H1 (cell line): ENCODE data around the gene SPRING1. TPM values are rescaled to one million over a fixed set of nuclear protein-coding genes. Genes with fewer than 3 reads are reported as not detected.

Source experiments
- CTCF ChIA-PET: fragments of 300-600 bp; sonication (Branson Sonifier 250); formaldehyde crosslinking; loops from one replicate; lab custom pipeline; 2021; ENCODE audit not compliant: partially characterized antibody; lab: Charles Lee
- POLR2A ChIA-PET: fragments of 300-600 bp; sonication (Branson Sonifier 250); formaldehyde crosslinking; loops from one replicate; lab custom pipeline; 2021; ENCODE audit warnings: inconsistent platforms; ENCODE audit not compliant: partially characterized antibody; lab: Charles Lee
- DNase-seq, 2 experiments: peaks; one replicate each; pipeline versions ENCODE4 v3.0.0 to v3.0.0-alpha.2; 2010 to 2022; ENCODE audit warnings: low spot score in 2 of 2, low read depth in 1 of 2, mixed read lengths in 1 of 2
- FAIRE-seq: peaks from 2 replicates; lab custom pipeline; 2011; peaks lifted over from hg19 to GRCh38; lab: Jason Lieb, UNC
- H2AFZ ChIP-seq: 2 replicates; pipeline ENCODE4 v1.8.1; 2012; ENCODE audit warnings: low read length, inconsistent platforms
- H2AK5ac ChIP-seq: 2 replicates; pipeline ENCODE4 v1.6.1; 2013; ENCODE audit warnings: low read depth, low read length
- H2BK120ac ChIP-seq: replicated peaks from 2 replicates; pipeline ENCODE3; 2013; ENCODE audit warnings: low read depth, low read length, inconsistent platforms
- H2BK12ac ChIP-seq: 2 replicates; pipeline ENCODE4 v1.6.1; 2013; ENCODE audit warnings: low read depth, low read length
- H2BK15ac ChIP-seq: 2 replicates; pipeline ENCODE4 v1.6.1; 2013; ENCODE audit warnings: low read length
- H2BK20ac ChIP-seq: 2 replicates; pipeline ENCODE4 v1.6.1; 2013; ENCODE audit warnings: low read length
- H2BK5ac ChIP-seq: 2 replicates; pipeline ENCODE4 v1.6.1; 2013; ENCODE audit warnings: low read depth, low read length
- H3K14ac ChIP-seq: 2 replicates; pipeline ENCODE4 v1.6.1; 2013; ENCODE audit warnings: inconsistent platforms; ENCODE audit not compliant: insufficient read length
- H3K18ac ChIP-seq: 2 replicates; pipeline ENCODE4 v1.6.1; 2013; ENCODE audit warnings: low read length; ENCODE audit errors: extremely low read depth
- H3K23ac ChIP-seq: 2 replicates; pipeline ENCODE4 v1.6.1; 2013; ENCODE audit warnings: inconsistent platforms; ENCODE audit not compliant: insufficient read length
- H3K23me2 ChIP-seq: 2 replicates; pipeline ENCODE4 v1.6.1; 2013; ENCODE audit warnings: low read depth, low read length
- H3K27ac ChIP-seq: 2 replicates; pipeline ENCODE4 v1.6.1; 2011; ENCODE audit warnings: low read depth, low read length, inconsistent platforms
- H3K27me3 ChIP-seq, 4 experiments: replicated peaks in 1 of 4; 1 replicate in 1 of 4; 2 replicates in 3 of 4; pipeline versions ENCODE4 v1.6.1 to v1.8.1; 2011 to 2013; ENCODE audit warnings: low read length in 3 of 4, mild to moderate bottlenecking in 3 of 4, inconsistent platforms in 2 of 4, mixed read lengths in 2 of 4, moderate library complexity in 1 of 4; ENCODE audit not compliant: control insufficient read depth in 3 of 4, insufficient read depth in 3 of 4; ENCODE audit errors: extremely low read depth in 1 of 4
- H3K36me3 ChIP-seq, 4 experiments: 2 replicates each; pipeline versions ENCODE4 v1.6.1 to v1.8.1; 2011 to 2013; ENCODE audit warnings: mild to moderate bottlenecking in 4 of 4, low read length in 3 of 4, moderate library complexity in 2 of 4, control low read depth in 1 of 4, inconsistent platforms in 1 of 4; ENCODE audit not compliant: insufficient read depth in 4 of 4, control insufficient read depth in 2 of 4
- H3K4ac ChIP-seq: replicated peaks from 2 replicates; pipeline ENCODE3; 2013; ENCODE audit warnings: low read length, low read depth, mixed read lengths, inconsistent platforms; ENCODE audit not compliant: insufficient read length
- H3K4me1 ChIP-seq, 4 experiments: replicated peaks in 1 of 4; 1 replicate in 1 of 4; 2 replicates in 3 of 4; pipeline versions ENCODE4 v1.6.1 to v1.8.1; 2011 to 2013; ENCODE audit warnings: low read length in 3 of 4, inconsistent platforms in 2 of 4, mixed read lengths in 1 of 4; ENCODE audit not compliant: insufficient read depth in 4 of 4, control insufficient read depth in 3 of 4
- H3K4me2 ChIP-seq, 2 experiments: 2 replicates each; pipeline versions ENCODE4 v1.6.1 to v1.8.1; 2011 to 2013; ENCODE audit warnings: low read depth in 2 of 2, low read length in 2 of 2, control low read depth in 1 of 2, inconsistent platforms in 1 of 2, mild to moderate bottlenecking in 1 of 2; ENCODE audit not compliant: insufficient read depth in 1 of 2
- H3K4me3 ChIP-seq, 4 experiments: fragments of 200-600, 300-600 bp in 1 of 4; sonication (generic), shearing (Covaris generic), sonication (Bioruptor Twin) in 1 of 4; 2 replicates each; pipeline versions ENCODE4 v1.5.1 to v1.8.1; 2011 to 2016; ENCODE audit warnings: low read length in 4 of 4, low read depth in 3 of 4, control low read depth in 2 of 4, inconsistent platforms in 2 of 4, mild to moderate bottlenecking in 2 of 4, mixed read lengths in 1 of 4, moderate library complexity in 1 of 4; ENCODE audit not compliant: insufficient read depth in 2 of 4; ENCODE audit errors: extremely low read depth in 1 of 4
- H3K56ac ChIP-seq: replicated peaks from 2 replicates; pipeline ENCODE3; 2013; ENCODE audit warnings: low read depth, mild to moderate bottlenecking, mixed read lengths, low read length, inconsistent platforms; ENCODE audit not compliant: insufficient read length
- H3K79me1 ChIP-seq: 2 replicates; pipeline ENCODE4 v1.6.1; 2013; ENCODE audit warnings: low read depth, low read length, control low read depth
- H3K79me2 ChIP-seq, 2 experiments: 2 replicates each; pipeline versions ENCODE4 v1.6.1 to v1.8.1; 2012 to 2013; ENCODE audit warnings: low read length in 2 of 2, mild to moderate bottlenecking in 2 of 2, inconsistent platforms in 1 of 2; ENCODE audit not compliant: insufficient read depth in 2 of 2, control insufficient read depth in 1 of 2
- H3K9ac ChIP-seq, 4 experiments: replicated peaks in 1 of 4; 1 replicate in 1 of 4; 2 replicates in 3 of 4; pipeline versions ENCODE4 v1.6.1 to v1.8.1; 2011 to 2013; ENCODE audit warnings: low read depth in 3 of 4, low read length in 3 of 4, control low read depth in 2 of 4, mild to moderate bottlenecking in 2 of 4, moderate library complexity in 2 of 4, inconsistent platforms in 1 of 4; ENCODE audit errors: extremely low read depth in 1 of 4
- H3K9me3 ChIP-seq, 2 experiments: 2 replicates each; pipeline versions ENCODE4 v1.6.1 to v1.8.1; 2012 to 2013; ENCODE audit warnings: mild to moderate bottlenecking in 2 of 2, moderate library complexity in 2 of 2, control low read depth in 1 of 2, inconsistent platforms in 1 of 2, low read depth in 1 of 2, low read length in 1 of 2, mixed read lengths in 1 of 2; ENCODE audit not compliant: insufficient read depth in 2 of 2
- H4K20me1 ChIP-seq, 2 experiments: replicated peaks in 1 of 2; 2 replicates each; pipeline versions ENCODE3 to v1.8.1; 2011 to 2013; ENCODE audit warnings: inconsistent platforms in 2 of 2, low read length in 2 of 2, mild to moderate bottlenecking in 1 of 2; ENCODE audit not compliant: insufficient read depth in 2 of 2, control insufficient read depth in 1 of 2
- H4K5ac ChIP-seq: 2 replicates; pipeline ENCODE4 v1.6.1; 2013; ENCODE audit warnings: low read length, low read depth, mixed read lengths, inconsistent platforms; ENCODE audit not compliant: insufficient read length
- H4K8ac ChIP-seq: 2 replicates; pipeline ENCODE4 v1.8.0; 2013; ENCODE audit warnings: mild to moderate bottlenecking, moderate library complexity, low read length, inconsistent platforms; ENCODE audit not compliant: insufficient read depth; ENCODE audit errors: extremely low read depth
- H4K91ac ChIP-seq: replicated peaks from 2 replicates; pipeline ENCODE3; 2013; ENCODE audit warnings: low read length, mixed read lengths, inconsistent platforms; ENCODE audit not compliant: insufficient read length
- KDM1A ChIP-seq: fragments of 200-600, 300-600 bp; sonication (generic); IDR thresholded peaks from 2 replicates; pipeline ENCODE4 v1.7.1; 2016; ENCODE audit warnings: mild to moderate bottlenecking, low read length, borderline replicate concordance
- YY1 ChIP-seq: IDR thresholded peaks from 2 replicates; pipeline ENCODE4 v1.6.1; 2011; ENCODE audit warnings: low read depth, mild to moderate bottlenecking, low read length
- WGBS, 2 experiments: shearing (Covaris generic) in 1 of 2; methylation state at CpG; one replicate each; pipeline versions ENCODE4 v1.1.6 to v1.1.7; 2013 to 2015; ENCODE audit warnings: low lambda C conversion rate in 2 of 2, mixed read lengths in 2 of 2, inconsistent platforms in 1 of 2, low coverage in 1 of 2, missing lambda C conversion rate in 1 of 2; ENCODE audit not compliant: insufficient replicate concordance in 2 of 2, insufficient coverage in 1 of 2, insufficient read length in 1 of 2; ENCODE audit errors: extremely low coverage in 1 of 2, missing lambda C conversion rate in 1 of 2; 5-methylcytosine and 5-hydroxymethylcytosine counted together
- polyA plus RNA-seq, 7 experiments: library from polyadenylated mRNA; depleted of rRNA in 3 of 7; stranded (reverse) in 5 of 7; unstranded in 2 of 7; fragments of >200 nt in 5 of 7; fragments of 200-250 nt in 2 of 7; gene quantifications; 1 replicate in 5 of 7; 2 replicates in 1 of 7; 4 replicates in 1 of 7; pipeline versions ENCODE4 v1.2.1 to v1.2.3, GENCODE V29; 2011 to 2013; ENCODE audit warnings: missing spikeins in 2 of 7, mixed read lengths in 2 of 7
- total RNA-seq: library from RNA; stranded (reverse); fragmentation: NEBNext Ultra II Directional; extraction: Animal tissue kit (Norgen Biotek cat#: 25700); gene quantifications from 2 replicates; pipeline ENCODE4 v1.2.1, GENCODE V29; 2021

Gene SPRING1
- total and polyA plus RNA-seq, 2 of the 8 experiments (the other 6 are each of a cell fraction or from before 2014, with no cell fraction given), result 14.3 to 46.5 TPM

GRCh38 chr12:116739381-116739887 lies 1.6 kb upstream of the SPRING1 start:
- H3K79me2 ChIP-seq, result peaks cover 3 to 31% of the 10 kb centered on the region in 2 experiments; a peak in 3 of 4 replicates
- TF ChIP-seq YY1, result no peak
- TF ChIP-seq KDM1A, result peak; percentile 58; the same call in 1 of the 2 replicates
- H4K91ac ChIP-seq, result no peak overlapping the region
- no peak overlapping the region for H2BK120ac ChIP-seq
- H3K4me1 ChIP-seq, result peaks cover 0 to 5% (median 2%) of the 10 kb centered on the region in 4 experiments; a peak in 4 of 7 replicates
- peak overlapping the region; percentile 64 to 98; a peak in 2 of 4 replicates for H3K4me2 ChIP-seq
- no peak overlapping the region for H3K18ac ChIP-seq
- H3K56ac ChIP-seq, result no peak overlapping the region
- H3K23me2 ChIP-seq, result peaks cover 10% of the 10 kb centered on the region; the same call in 1 of the 2 replicates
- no peak overlapping the region for H3K9ac ChIP-seq
- no peak overlapping the region for H2BK15ac ChIP-seq
- H3K27ac ChIP-seq, result no peak overlapping the region
- no peaks in the 10 kb centered on the region for H3K9me3 ChIP-seq
- no peak overlapping the region for H2BK12ac ChIP-seq
- no peak overlapping the region for H2BK5ac ChIP-seq
- no peak overlapping the region for H2AFZ ChIP-seq
- H4K8ac ChIP-seq, result no peak overlapping the region
- peaks cover 0 to 20% (median 17%) of the 10 kb centered on the region in 4 experiments; a peak in 5 of 8 replicates for H3K36me3 ChIP-seq
- 89% methylated on average over 7 of the region's 7 CpGs; no CpG with 5 or more reads in 1 of the 2 experiments for WGBS, 2 experiments
- no peak overlapping the region for H2BK20ac ChIP-seq
- peak overlapping the region in 1 of 4 experiments; percentile 74; a peak in 2 of 8 replicates for H3K4me3 ChIP-seq
- H3K14ac ChIP-seq, result no peak overlapping the region
- no peak overlapping the region for H4K5ac ChIP-seq
- H4K20me1 ChIP-seq, result peaks cover 2 to 9% of the 10 kb centered on the region in 2 experiments
- H3K4ac ChIP-seq, result no peak overlapping the region
- no peaks in the 10 kb centered on the region for H3K27me3 ChIP-seq
- no peak overlapping the region for H2AK5ac ChIP-seq
- ChIA-PET POLR2A (no interaction called here), CTCF (interaction anchor here (1.2 kb wide), 1 partner anchor 20 kb away, joined by 3 read pairs; no protein-coding TSS in a partner anchor)
- no peak overlapping the region for H3K23ac ChIP-seq
- DNase-seq (no peak), FAIRE-seq (no peak)
- peaks cover 16% of the 10 kb centered on the region for H3K79me1 ChIP-seq
